GM23338 (cell line): ENCODE data around the gene MFSD2A.

Source experiments
- EZH2 ChIP-seq: fragments of 200-600 bp; sonication (generic); IDR thresholded peaks from one replicate; pipeline ENCODE4 v1.8.0; 2017; ENCODE audit warnings: antibody characterized with exemption, mild to moderate bottlenecking, low read depth; ENCODE audit not compliant: unreplicated experiment
- EZH2phosphoT487 ChIP-seq: fragments of 200-600 bp; sonication (generic); IDR thresholded peaks from one replicate; pipeline ENCODE4 v1.8.1; 2018; ENCODE audit warnings: antibody characterized with exemption; ENCODE audit not compliant: unreplicated experiment
- JUNB ChIP-seq: IDR thresholded peaks from one replicate; pipeline ENCODE4 v1.6.1; 2016; ENCODE audit warnings: antibody characterized with exemption; ENCODE audit not compliant: unreplicated experiment
- POLR2AphosphoS5 ChIP-seq: IDR thresholded peaks from 2 replicates; pipeline ENCODE4 v1.6.1; 2016; ENCODE audit warnings: antibody characterized with exemption, low read depth
- REST ChIP-seq: IDR thresholded peaks from one replicate; pipeline ENCODE4 v1.6.1; 2018; ENCODE audit warnings: antibody characterized with exemption; ENCODE audit not compliant: unreplicated experiment
- ZNF331 ChIP-seq: fragments of 250-450 bp; sonication (Bioruptor Pico); IDR thresholded peaks from 2 replicates; pipeline ENCODE4 v1.5.0; 2020; ENCODE audit warnings: low read depth, mild to moderate bottlenecking, moderate library complexity
- TF ChIP-seq, protein P1 (sequence below), 2 experiments: fragments of 200-600 bp in 1 of 2; sonication (generic) in 1 of 2; conservative IDR thresholded peaks; 2 replicates each; pipeline versions ENCODE4 v1.5.1 to v1.6.1; 2016 to 2017; ENCODE audit warnings: antibody characterized with exemption in 2 of 2, low read depth in 2 of 2, mild to moderate bottlenecking in 2 of 2, moderate library complexity in 1 of 2

GRCh38 chr1:39946216-39946615 is 8.7 kb upstream of the MFSD2A start:
- TF ChIP-seq, protein P1, sequence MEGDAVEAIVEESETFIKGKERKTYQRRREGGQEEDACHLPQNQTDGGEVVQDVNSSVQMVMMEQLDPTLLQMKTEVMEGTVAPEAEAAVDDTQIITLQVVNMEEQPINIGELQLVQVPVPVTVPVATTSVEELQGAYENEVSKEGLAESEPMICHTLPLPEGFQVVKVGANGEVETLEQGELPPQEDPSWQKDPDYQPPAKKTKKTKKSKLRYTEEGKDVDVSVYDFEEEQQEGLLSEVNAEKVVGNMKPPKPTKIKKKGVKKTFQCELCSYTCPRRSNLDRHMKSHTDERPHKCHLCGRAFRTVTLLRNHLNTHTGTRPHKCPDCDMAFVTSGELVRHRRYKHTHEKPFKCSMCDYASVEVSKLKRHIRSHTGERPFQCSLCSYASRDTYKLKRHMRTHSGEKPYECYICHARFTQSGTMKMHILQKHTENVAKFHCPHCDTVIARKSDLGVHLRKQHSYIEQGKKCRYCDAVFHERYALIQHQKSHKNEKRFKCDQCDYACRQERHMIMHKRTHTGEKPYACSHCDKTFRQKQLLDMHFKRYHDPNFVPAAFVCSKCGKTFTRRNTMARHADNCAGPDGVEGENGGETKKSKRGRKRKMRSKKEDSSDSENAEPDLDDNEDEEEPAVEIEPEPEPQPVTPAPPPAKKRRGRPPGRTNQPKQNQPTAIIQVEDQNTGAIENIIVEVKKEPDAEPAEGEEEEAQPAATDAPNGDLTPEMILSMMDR (conservative IDR thresholded peaks at IDR 0.05; ENCODE audit: low read depth in 2 of 2), result no peak
- TF ChIP-seq POLR2AphosphoS5, result no peak
- no peak for TF ChIP-seq EZH2
- no peak for TF ChIP-seq ZNF331 (CRISPR knock-in tag)
- no peak for TF ChIP-seq REST
- TF ChIP-seq JUNB, result no peak
- TF ChIP-seq EZH2phosphoT487, result no peak
